NCI-H2029 (cell line): ENCODE measurements around the gene PRKAG2.

Experiments
- DNase-seq: peaks from one replicate; lab custom pipeline; 2025; lab: John Stamatoyannopoulos, UW

The PRKAG2 gene

DNA sequence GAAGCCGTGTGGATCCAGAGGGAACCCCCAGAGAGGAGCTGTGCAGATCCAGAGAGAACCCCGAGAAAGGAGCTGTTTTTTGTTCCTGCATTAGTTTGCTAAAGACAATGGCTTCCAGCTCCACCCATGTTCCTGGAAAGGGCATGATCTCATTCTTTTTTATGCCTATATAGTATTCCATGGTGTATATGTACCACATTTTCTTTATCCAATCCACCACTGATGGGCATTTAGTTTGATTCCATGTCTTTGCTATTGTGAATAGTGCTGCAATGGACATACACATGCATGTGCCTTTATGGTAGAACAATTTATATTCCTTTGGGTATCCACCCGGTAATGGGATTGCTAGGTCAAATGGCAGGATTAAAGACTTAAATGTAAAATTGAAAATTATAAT, 261.9 kb downstream of the PRKAG2 start:
- no peak for DNase-seq

DNA sequence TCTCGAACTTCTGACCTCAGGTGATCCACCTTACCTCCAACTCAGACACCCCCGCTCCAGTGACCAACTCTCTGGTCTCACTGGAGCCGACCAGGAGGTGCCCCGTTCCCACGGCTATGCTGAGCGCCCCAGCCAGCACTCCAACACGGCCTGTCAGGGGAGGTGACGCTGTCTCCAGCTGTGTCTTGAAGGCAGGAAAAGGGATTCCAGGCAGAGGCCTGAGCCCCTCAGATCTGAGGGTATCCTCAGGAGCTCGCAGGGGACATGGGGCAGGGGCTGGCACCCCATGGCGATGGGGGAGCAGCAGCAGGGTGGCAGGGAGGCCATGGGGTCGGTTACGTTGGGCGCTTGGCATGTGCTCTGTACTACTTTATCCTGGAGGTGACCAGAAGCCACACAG, 262.9 kb downstream of the PRKAG2 start:
- DNase-seq: no peak

DNA sequence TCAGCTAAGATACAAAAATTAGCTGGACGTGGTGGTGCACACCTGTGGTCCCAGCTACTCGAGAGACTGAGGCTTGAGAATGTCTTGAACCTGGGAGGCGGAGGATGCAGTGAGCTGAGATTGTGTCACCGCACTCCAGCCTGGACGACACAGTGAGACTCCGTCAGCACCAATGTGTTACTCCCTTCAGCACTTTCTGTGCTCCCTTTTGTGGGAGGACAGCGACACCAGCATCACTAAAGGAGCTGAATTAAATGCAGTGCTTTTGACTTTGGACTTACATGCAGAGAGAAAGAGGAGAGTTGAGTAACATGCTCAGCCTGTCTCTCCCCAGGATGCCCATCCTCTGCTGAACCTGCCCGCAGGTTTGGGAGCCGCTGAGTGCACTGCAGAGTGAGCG, 265.0 kb downstream of the PRKAG2 start:
- no peak for DNase-seq

DNA sequence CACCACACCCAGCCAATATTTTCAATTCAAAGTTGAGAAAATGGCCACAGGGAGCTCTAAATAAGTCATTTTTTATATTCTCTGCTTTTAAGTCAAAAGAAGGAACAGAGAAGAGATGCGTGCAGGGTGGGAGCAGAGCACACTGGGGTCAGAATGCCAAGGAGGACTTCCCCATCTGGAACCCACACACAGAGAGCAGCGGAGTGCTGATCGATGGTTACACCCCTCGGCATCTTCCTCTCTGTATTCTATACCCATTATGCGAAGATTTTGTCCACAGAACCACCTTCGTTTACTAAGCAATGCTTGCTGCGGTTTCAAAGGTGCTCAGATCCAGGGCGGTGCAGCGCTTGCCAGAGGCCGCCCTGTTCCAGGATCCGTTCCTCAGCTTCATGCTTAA, 265.9 kb downstream of the PRKAG2 start:
- DNase-seq: no peak

- DNase-seq: no peak
Observed at GRCh38 chr7:151608031-151608551, 268.8 kb downstream of the PRKAG2 start.

DNA sequence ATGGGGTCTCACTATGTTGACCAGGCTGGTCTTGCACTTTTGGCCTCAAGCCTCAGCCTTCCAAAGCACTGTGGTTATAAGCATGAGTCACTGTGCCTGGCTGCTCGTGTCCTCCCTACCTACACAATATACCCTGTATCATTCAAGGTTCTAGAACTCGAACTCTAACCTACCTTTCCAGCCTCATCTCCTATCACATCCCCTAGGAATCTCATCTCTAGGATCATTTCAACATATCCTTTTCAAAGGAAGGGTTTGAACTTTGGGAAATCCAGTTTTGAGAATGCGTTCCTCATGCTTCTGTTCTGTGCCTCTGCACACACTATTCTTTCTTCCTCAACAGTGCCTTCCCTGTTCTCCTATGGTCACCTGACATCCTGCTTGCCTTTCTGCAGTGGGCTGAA, 269.4 kb downstream of the PRKAG2 start:
- no peak for DNase-seq

DNA sequence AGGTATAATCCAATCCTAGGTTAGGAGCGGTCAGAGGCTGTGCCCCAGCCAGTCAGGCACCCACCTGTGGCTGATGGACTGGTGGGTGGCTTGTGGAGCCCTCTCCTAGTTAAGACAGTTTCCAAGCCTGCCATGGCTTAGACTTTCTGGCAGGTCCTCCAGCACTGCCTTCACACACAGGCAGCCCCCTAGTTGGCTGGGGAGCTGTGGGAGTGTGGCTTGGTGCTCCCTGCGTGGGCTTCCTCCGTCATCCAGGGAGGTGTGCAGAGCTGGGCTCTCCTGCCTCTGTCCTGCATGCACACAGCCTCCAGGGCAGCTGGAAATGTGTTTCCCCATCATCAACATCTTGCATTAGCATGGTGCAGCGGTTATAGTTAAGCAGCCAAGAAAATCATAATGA, 273.0 kb downstream of the PRKAG2 start:
- DNase-seq: no peak

DNA sequence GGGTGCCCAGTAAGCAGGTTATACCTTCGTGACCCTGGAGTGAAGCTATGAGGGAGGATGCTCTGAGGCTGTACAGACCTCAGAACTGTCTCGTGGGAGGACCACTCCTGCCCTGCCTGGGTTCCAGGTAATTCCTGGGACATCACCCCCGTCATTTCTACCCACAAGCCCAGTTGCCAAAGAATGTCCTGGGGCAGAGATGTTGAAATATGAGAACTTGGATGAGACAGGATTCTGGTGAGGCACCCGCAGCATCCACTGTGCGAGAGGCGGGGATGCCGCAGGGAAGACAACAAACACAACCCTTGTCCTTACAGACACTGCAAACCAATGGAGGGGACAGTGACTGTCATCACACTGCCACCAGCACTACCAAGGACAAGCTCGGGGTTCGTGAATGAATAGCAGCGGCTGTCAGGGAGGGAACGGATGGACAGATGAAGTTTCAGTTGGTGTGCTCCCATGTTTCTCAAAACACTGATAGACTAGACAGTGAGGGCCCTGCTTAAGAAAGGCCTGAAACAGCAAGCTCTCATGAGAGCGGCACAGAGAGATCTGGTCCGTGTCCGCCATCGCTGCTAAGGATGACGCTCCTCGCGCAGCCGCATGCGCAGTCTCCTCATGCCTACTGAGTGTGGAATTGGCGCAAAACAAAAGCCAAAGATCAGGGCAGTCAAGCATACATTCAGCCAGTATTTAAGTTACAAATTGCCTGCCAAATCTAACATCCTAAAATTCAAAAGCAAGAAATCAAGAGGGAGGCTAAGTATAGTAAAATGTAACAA, 275.2 kb downstream of the PRKAG2 start:
- DNase-seq: no peak

- DNase-seq: no peak
Observed at GRCh38 chr7:151600331-151600730, 276.6 kb downstream of the PRKAG2 start.

GRCh38 chr7:151599401-151600227, 277.3 kb downstream of the PRKAG2 start:
- DNase-seq: no peak

DNA sequence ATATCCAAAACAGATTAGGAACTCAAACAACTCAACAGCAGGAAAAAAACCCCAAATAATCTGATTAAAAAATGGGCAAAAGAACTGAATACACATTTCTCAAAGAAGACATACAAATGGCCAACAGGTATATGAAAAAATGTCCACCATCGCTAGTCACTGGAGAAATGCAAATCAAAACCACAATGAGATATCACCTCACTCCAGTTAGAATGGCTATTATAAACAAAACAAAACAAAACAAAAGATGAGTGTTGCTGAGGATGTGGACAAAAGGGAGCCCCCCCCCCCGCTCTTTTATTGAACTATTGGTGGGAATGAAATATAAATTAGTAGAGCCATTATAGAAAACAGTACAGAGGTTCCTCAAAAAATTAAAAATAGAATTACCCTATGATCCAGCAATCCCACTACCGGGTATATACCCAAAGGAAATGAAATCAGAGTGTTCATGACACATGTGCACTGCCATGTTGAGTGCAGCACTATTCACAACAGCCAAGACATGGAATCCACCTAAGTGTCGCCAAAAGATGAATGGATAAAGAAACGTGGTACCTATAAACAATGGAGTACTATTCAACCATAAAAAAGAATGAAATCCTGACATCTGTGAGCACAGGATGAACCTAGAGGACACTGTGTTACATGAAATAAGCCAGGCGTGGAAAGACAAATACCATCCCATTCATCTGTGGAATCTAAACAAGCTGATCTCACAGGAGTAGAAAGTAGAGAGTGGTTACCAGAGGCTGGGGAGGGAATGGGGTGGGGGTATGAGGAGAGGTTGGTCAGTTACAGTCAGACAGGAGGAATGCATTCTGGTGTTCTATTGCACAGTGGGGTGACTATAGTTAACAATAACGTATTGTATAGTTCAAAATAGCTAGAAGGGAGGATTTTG, 279.1 kb downstream of the PRKAG2 start:
- peak; percentile 40 for DNase-seq

GRCh38 chr7:151595702-151596350, 281.1 kb downstream of the PRKAG2 start:
- DNase-seq: peak; percentile 86

DNA sequence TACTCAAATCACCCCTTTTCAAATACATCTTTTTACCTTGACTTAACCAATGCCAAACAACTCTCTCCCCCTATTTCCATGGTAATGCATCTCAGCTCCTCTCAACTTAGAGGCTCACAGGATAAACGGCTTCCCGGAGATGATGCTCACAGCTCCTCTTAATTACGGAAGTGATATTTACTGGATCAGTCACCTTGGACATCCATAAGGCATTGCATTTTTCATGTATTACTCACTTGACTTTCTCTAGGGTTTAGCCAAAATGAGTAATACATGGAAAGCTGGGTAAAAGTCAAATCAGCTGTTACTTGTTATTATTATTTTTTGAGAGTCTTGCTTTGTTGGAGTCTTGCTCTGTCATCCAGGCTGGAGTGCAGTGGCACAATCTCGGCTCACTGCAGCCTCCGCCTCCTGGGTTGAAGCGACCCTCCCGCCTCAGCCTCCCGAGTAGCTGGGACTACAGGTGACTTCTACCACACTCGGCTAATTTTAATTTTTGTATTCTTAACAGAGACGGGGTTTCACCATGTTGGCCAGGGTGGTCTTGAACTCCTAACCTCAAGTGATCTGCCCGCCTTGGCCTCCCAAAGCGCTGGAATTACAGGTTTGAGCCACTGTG, 283.9 kb downstream of the PRKAG2 start:
- DNase-seq: no peak

GRCh38 chr7:151592330-151592729, 284.6 kb downstream of the PRKAG2 start:
- no peak for DNase-seq

DNA sequence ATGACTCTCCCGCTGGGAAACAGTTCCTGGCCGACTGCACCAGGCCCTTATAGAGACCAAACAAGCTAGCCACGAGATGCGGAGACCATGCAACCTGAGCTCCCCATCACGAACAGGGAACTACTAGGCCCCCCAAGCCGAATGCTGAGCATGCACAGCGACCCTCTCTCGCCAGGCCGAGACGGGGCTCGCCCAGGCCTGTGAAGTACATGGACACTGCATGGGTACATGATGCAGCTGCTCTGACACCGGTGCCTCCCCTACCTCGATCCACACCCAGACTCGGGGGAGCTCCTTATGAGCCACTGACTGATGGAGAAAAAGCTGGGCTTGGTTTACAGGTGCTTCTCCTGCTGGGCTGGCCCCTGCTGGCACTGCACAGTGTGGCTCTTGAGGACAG, 285.0 kb downstream of the PRKAG2 start:
- no peak for DNase-seq

DNA sequence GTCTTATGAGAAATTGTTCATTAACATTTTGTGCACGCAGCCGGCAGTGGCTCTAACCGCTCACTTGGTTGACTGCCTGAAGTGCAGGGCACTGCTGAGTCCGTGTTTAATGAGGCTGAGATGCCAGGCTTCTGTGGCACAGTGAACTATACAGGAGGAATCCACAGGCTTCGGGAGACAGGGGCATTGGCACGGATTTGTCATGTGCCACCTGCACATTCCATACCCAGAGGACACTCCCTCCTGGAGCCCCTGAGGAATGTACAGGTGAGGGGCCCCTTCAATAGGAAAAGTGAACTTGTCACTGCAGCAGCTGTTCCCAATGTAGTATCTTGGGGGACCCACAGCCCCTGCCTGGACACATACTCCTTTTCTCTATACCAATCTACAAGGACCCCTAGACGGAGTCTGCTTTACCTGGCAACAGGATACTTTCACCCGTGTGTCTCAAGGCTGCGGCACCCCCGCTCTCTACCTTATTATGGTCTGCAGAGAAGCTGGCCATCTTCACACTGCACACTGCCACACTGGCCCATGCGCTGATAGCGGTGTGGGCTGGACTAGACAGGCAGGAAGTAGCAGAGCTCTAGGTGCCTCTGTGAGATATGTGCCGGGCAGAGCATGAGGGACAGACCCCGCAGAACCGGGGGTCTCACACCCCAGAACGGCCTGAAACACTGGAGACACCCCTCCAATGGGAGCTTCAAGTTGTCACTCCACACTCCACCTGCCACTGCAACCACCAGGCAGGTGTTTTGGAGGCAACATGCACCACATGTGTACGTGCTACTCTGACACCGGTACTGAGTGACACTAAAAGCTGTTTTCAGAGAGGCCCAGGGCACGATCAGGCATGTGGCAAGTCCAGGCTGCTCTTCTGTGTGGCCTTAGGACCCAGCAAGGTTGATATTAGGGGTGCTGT, 285.8 kb downstream of the PRKAG2 start:
- no peak for DNase-seq

DNA sequence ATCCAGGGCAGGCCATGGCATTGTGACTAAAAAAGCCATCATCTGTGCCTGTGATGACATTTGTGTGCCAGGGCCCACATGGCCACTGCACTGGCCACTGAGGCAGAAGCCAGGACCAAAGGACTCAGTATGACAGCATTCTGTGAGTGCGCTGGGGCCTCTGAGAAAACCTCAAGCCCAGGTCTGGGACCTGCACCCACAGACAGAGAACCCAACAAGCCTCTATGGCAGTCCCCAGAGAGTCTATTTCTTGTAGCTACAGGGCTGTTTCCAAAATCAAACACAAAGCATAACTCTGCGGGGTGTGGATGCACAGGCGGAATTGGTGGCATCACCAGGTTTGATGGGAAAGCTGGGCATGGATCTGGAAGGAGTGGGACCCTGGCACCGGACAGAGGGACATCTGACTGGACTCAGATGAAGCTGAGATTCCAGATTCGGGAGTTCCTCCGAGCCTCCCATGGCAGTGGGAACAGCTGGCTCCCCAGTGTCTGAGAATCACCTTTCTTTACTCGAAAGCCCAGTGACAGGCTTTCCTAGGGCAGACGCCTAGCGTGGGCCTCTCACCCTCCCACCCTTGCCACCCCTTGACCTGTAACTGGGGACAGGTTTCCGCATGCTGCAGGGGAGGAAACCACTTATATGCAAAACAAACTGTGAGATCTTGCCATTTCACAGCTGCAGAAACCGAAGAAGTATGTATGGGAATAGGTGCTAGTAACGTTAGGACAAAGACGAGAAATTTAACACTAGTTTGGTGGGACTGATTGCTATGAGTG, 286.7 kb downstream of the PRKAG2 start:
- DNase-seq: no peak

- no peak for DNase-seq
Observed at GRCh38 chr7:151588982-151589381, 287.9 kb downstream of the PRKAG2 start.
